Osteoblast (primary cell): ENCODE data around the gene PCSK9. TPM values are rescaled to one million over a fixed set of nuclear protein-coding genes. Genes with fewer than 3 reads are reported as not detected.

Experiments used
- DNase-seq: peaks from one replicate; pipeline ENCODE4 v3.0.0; 2011; ENCODE audit warnings: low spot score, mixed read lengths; ENCODE audit not compliant: insufficient read length; ENCODE audit errors: missing footprints
- H2AFZ ChIP-seq: 2 replicates; pipeline ENCODE4 v1.6.0; 2011; ENCODE audit warnings: mild to moderate bottlenecking, low read length
- H3K27ac ChIP-seq: 2 replicates; pipeline ENCODE4 v1.5.1; 2011; ENCODE audit warnings: mild to moderate bottlenecking, low read depth, low read length, moderate library complexity
- H3K27me3 ChIP-seq: 2 replicates; pipeline ENCODE4 v1.6.0; 2012; ENCODE audit warnings: mild to moderate bottlenecking, control low read depth, inconsistent platforms, low read length, moderate library complexity; ENCODE audit not compliant: insufficient read depth
- H3K36me3 ChIP-seq: 2 replicates; pipeline ENCODE4 v1.5.1; 2011; ENCODE audit warnings: mild to moderate bottlenecking, low read length, control low read depth, moderate library complexity; ENCODE audit not compliant: insufficient read depth
- H3K4me1 ChIP-seq: 2 replicates; pipeline ENCODE4 v1.5.1; 2011; ENCODE audit warnings: mild to moderate bottlenecking, low read length, control low read depth, moderate library complexity; ENCODE audit not compliant: insufficient read depth
- H3K4me2 ChIP-seq: 2 replicates; pipeline ENCODE4 v1.6.0; 2011; ENCODE audit warnings: mild to moderate bottlenecking, low read length; ENCODE audit not compliant: insufficient read depth
- H3K4me3 ChIP-seq: fragments of 200-600 bp; sonication (generic); 3 replicates; pipeline ENCODE4 v1.5.1; 2012; ENCODE audit warnings: mild to moderate bottlenecking, low read length, inconsistent platforms; ENCODE audit not compliant: insufficient read depth
- H3K79me2 ChIP-seq: 2 replicates; pipeline ENCODE4 v1.6.0; 2012; ENCODE audit warnings: mild to moderate bottlenecking, low read length, control low read depth, inconsistent platforms; ENCODE audit not compliant: insufficient read depth
- H3K9me3 ChIP-seq: 2 replicates; pipeline ENCODE4 v1.5.1; 2011; ENCODE audit warnings: low read depth, low read length, control low read depth
- H4K20me1 ChIP-seq: 2 replicates; pipeline ENCODE4 v1.6.0; 2012; ENCODE audit warnings: mild to moderate bottlenecking, low read length, control low read depth; ENCODE audit not compliant: insufficient read depth
- total RNA-seq: library from RNA; depleted of rRNA; stranded (reverse); fragments of >200 nt; gene quantifications from 2 replicates; pipeline ENCODE4 v1.2.3, GENCODE V29; 2012
- TF ChIP-seq, protein P1 (sequence below): IDR thresholded peaks from 2 replicates; pipeline ENCODE4 v1.5.1; 2011; ENCODE audit warnings: mild to moderate bottlenecking, low read depth, low read length, moderate library complexity; ENCODE audit errors: extremely low read depth

PCSK9 gene
- total RNA-seq, 1 donor: 6.5 TPM

GRCh38 chr1:55051621-55052020, 12.3 kb downstream of the PCSK9 start:
- TF ChIP-seq, protein P1, sequence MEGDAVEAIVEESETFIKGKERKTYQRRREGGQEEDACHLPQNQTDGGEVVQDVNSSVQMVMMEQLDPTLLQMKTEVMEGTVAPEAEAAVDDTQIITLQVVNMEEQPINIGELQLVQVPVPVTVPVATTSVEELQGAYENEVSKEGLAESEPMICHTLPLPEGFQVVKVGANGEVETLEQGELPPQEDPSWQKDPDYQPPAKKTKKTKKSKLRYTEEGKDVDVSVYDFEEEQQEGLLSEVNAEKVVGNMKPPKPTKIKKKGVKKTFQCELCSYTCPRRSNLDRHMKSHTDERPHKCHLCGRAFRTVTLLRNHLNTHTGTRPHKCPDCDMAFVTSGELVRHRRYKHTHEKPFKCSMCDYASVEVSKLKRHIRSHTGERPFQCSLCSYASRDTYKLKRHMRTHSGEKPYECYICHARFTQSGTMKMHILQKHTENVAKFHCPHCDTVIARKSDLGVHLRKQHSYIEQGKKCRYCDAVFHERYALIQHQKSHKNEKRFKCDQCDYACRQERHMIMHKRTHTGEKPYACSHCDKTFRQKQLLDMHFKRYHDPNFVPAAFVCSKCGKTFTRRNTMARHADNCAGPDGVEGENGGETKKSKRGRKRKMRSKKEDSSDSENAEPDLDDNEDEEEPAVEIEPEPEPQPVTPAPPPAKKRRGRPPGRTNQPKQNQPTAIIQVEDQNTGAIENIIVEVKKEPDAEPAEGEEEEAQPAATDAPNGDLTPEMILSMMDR: no peak
- Histone ChIP-seq H2AFZ (no peak overlapping the region), H3K4me3 (no peak overlapping the region), H3K79me2 (no peaks in the 10 kb centered on the region), H3K9me3 (no peaks in the 10 kb centered on the region), H3K27me3 (peaks cover 8% of the 10 kb centered on the region), H4K20me1 (no peaks in the 10 kb centered on the region), H3K4me1 (no peaks in the 10 kb centered on the region), H3K27ac (no peak overlapping the region), H3K4me2 (no peak overlapping the region), H3K36me3 (no peaks in the 10 kb centered on the region)
- peak; percentile 39 for DNase-seq

DNA sequence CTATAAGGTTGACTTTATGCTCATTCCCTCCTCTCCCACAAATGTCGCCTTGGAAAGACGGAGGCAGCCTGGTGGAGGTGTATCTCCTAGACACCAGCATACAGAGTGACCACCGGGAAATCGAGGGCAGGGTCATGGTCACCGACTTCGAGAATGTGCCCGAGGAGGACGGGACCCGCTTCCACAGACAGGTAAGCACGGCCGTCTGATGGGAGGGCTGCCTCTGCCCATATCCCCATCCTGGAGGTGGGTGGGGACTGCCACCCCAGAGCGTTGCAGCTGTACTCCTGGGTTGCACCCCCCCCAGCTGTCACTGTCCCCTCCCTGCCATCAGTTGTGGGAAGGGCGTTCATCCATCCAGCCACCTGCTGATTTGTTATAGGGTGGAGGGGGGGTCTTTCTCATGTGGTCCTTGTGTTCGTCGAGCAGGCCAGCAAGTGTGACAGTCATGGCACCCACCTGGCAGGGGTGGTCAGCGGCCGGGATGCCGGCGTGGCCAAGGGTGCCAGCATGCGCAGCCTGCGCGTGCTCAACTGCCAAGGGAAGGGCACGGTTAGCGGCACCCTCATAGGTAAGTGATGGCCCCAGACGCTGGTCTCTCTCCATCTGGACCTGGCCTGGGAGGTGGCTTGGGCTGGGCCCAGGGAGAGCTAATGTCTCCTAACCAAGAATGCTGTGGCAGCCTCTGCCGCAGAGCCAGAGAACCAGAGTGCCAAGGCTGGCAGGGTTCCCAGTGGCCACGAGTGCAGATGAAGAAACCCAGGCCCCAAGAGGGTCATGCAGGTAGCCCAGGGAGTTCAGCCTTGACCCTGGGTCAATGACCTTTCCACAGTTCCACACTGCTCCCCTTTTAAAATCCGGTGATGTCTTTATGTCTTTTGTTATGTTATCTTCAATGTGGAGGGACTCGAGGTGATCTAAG, 13.1 kb downstream of the PCSK9 start:
- Histone ChIP-seq H2AFZ (no peak overlapping the region), H3K79me2 (no peaks in the 10 kb centered on the region), H3K4me1 (no peaks in the 10 kb centered on the region), H4K20me1 (no peaks in the 10 kb centered on the region), H3K27me3 (peaks cover 2% of the 10 kb centered on the region), H3K36me3 (no peaks in the 10 kb centered on the region), H3K4me3 (no peak overlapping the region), H3K27ac (no peak overlapping the region), H3K9me3 (no peaks in the 10 kb centered on the region), H3K4me2 (no peak overlapping the region)
- TF ChIP-seq, protein P1: no peak
- peak; percentile 48 for DNase-seq

GRCh38 chr1:55053265-55053954, 14.1 kb downstream of the PCSK9 start:
- Histone ChIP-seq H3K27me3 (peaks cover 2% of the 10 kb centered on the region), H3K4me1 (no peaks in the 10 kb centered on the region), H3K9me3 (no peaks in the 10 kb centered on the region), H3K36me3 (no peaks in the 10 kb centered on the region), H3K79me2 (no peaks in the 10 kb centered on the region), H2AFZ (no peak overlapping the region), H4K20me1 (no peaks in the 10 kb centered on the region), H3K27ac (no peak overlapping the region), H3K4me3 (no peak overlapping the region), H3K4me2 (no peak overlapping the region)
- peak; percentile 65 for DNase-seq
- TF ChIP-seq, protein P1: no peak

DNA sequence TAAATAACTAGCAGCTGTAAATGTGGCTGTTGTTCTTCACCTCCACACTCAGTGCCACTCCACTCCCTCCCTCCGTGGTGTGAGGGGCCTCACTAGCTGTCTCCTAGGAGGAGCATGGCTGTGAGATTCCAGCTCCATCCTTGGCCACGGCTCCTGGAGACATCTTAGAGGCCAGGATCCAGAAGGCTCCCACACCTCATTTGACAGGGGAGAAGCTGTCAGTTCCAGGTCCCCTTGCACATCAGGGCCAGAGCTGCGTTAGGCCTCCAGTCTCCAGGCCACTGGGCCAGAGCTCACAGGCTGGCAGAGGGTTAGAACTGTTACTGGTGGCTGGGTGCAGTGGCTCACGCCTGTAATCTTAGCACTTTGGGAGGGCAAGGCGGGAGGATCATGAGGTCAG, 15.0 kb downstream of the PCSK9 start:
- H3K9me3 ChIP-seq: no peaks in the 10 kb centered on the region
- peak; percentile 80 for DNase-seq
- H3K4me3 ChIP-seq: no peak overlapping the region
- no peaks in the 10 kb centered on the region for H3K79me2 ChIP-seq
- H3K36me3 ChIP-seq: no peaks in the 10 kb centered on the region
- TF ChIP-seq, protein P1: no peak
- no peaks in the 10 kb centered on the region for H3K4me1 ChIP-seq
- H3K4me2 ChIP-seq: no peak overlapping the region
- no peak overlapping the region for H2AFZ ChIP-seq
- H3K27ac ChIP-seq: no peak overlapping the region
- peaks cover 2% of the 10 kb centered on the region for H3K27me3 ChIP-seq
- H4K20me1 ChIP-seq: no peaks in the 10 kb centered on the region
